Measurements from ENCODE around the gene KCTD19.

The KCTD19 gene

DNA sequence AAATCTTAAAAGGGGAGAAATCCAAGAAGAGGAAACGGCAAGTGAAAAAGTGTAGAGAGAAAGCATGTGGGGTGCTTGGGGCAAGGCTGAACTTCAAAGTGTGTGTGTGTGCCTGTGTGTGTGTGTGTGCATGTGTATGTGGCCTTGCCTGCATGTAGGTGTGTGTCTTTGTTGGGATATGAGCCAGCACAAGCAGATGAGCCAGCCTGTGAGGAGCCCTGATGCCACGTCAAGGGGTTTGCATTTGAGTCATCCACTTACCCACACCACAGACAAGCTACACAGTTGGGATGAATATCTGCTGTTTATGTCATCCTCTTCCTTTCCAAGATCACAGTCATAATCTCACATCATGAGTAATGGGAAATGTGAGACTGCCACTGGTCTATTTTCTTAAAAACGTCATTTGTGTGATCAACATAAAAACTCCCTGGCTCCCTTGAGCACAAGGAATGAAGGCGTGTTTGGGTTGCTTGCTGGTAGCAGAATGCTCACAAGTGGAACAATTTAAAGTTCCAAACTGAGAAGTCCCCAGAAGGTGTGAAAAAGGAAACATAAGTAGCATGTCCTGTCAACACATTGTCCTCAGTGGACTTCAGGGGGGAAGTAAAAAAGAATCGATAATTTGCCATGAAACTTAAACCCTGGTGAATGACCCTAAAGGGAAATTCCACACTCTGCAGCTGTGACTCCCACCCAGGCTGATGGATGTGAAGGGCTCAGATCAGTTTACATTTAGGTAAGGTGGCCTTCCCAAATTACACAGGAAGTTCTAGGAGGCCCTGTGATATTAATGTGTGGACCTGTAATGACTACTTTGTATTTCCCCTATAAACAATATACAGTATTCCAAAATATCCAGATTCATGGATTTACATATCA, 14.7 kb downstream of the KCTD19 start:
- DNase-seq (ENCODE audit: low spot score in 2 of 2), result no peak
- no peaks in the 10 kb centered on the region for H3K27me3 Mint-ChIP-seq
- no peak for ATAC-seq (replicated peaks; ENCODE audit: extremely low read depth, poor library complexity, severe bottlenecking)
- no peaks in the 10 kb centered on the region for H3K9me3 Mint-ChIP-seq
- no peak overlapping the region for H3K4me3 Mint-ChIP-seq
- no peak overlapping the region for H3K27ac Mint-ChIP-seq (ENCODE audit: low read depth)
- H3K36me3 Mint-ChIP-seq (ENCODE audit: insufficient read depth), result no peaks in the 10 kb centered on the region
- H3K4me1 Mint-ChIP-seq, result peaks cover 5% of the 10 kb centered on the region

DNA sequence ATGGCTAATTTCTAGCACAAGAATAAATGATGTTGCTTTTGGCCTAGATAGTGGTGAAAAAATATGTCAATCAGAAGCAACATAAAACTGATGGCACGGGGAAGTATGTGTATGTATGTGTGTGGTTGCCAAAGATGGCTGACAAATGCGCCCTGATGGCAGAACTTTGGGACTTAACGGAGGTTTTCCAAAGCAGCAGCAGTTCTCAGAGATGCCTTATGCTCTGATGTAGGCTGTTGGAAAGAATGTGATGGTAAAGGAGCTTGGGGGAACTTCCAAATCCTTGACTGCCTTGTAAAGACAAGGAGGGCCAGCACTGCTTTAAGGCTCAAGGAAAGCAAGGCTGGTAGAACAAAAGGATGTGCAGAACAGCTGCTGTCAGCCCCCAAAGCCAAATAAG, 16.0 kb downstream of the KCTD19 start:
- ATAC-seq (replicated peaks; ENCODE audit: extremely low read depth, poor library complexity, severe bottlenecking) (no peak), DNase-seq (ENCODE audit: low spot score in 2 of 2) (no peak)
- Mint-ChIP-seq H3K27ac (ENCODE audit: low read depth) (no peak overlapping the region), H3K36me3 (ENCODE audit: insufficient read depth) (no peaks in the 10 kb centered on the region), H3K4me1 (peaks cover 5% of the 10 kb centered on the region), H3K9me3 (no peaks in the 10 kb centered on the region), H3K27me3 (no peaks in the 10 kb centered on the region), H3K4me3 (no peak overlapping the region)

DNA sequence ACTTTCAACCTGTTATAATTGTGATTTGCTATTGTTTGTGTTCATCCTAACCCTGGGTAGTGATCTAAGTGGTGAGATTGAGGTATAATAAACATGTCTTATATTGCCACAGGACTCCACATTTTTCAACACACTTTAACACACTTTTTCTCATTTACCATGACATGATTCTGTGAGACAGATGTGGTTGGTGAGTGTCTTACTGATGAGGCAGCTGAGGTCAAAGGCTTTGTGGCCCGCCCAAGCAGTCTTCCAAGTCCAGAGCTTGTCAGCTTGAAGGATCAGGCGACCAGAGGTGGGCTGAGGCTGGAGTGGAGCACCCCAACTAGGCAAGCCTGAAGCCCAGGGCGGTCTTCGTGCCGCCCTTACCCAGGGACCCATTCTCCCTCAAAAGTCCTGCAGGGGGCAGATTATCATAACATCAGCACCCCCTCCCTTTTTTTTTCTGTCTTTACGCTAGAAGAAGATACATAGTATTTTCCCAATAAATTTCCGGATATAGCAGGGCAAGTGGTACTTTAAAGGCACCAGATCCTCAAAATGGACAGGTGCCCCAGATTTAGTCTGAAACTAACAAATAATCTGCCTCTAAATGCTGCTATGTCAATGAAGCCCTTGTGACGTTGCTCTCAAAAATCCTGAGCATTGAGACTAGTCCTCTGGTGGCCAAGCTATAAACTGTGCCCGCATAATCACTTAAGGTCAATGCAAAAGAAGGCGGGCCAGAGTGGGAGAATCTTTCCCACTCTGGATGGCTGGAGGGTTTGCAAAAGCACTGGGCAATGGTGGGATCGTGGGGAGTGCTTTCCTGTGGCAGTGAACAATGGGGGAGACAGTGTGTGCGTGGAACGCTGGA, 21.1 kb downstream of the KCTD19 start:
- DNase-seq (ENCODE audit: low spot score in 2 of 2) (no peak), ATAC-seq (replicated peaks; ENCODE audit: extremely low read depth, poor library complexity, severe bottlenecking) (no peak)
- Mint-ChIP-seq H3K4me3 (no peak overlapping the region), H3K36me3 (ENCODE audit: insufficient read depth) (no peaks in the 10 kb centered on the region), H3K9me3 (no peaks in the 10 kb centered on the region), H3K27me3 (peaks cover 8% of the 10 kb centered on the region), H3K27ac (ENCODE audit: low read depth) (no peak overlapping the region), H3K4me1 (no peaks in the 10 kb centered on the region)

DNA sequence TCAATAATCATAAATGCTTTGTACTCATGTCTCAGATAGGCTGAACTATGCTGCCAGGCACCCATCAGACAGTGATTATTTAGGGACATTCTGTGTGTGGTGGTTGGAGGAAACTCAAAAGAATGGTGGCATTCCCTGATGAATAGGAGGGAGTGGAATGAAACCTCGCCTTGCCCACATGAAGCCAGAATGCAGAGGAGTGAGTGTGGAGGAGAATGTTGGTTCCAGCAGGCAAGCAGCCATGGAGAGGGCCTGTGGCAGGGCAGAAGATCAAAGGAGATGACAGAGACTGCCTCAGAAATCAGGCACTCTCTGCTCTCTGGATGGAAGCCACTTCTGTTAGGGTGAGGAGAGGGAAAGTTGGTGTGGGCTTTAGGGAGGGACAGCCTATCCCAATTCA, 22.5 kb downstream of the KCTD19 start:
- Mint-ChIP-seq H3K27me3 (peaks cover 8% of the 10 kb centered on the region), H3K36me3 (ENCODE audit: insufficient read depth) (no peaks in the 10 kb centered on the region), H3K9me3 (no peaks in the 10 kb centered on the region), H3K4me1 (no peaks in the 10 kb centered on the region), H3K27ac (ENCODE audit: low read depth) (no peak overlapping the region), H3K4me3 (no peak overlapping the region)
- no peak for ATAC-seq (replicated peaks; ENCODE audit: extremely low read depth, poor library complexity, severe bottlenecking)
- DNase-seq (ENCODE audit: low spot score in 2 of 2), result no peak

DNA sequence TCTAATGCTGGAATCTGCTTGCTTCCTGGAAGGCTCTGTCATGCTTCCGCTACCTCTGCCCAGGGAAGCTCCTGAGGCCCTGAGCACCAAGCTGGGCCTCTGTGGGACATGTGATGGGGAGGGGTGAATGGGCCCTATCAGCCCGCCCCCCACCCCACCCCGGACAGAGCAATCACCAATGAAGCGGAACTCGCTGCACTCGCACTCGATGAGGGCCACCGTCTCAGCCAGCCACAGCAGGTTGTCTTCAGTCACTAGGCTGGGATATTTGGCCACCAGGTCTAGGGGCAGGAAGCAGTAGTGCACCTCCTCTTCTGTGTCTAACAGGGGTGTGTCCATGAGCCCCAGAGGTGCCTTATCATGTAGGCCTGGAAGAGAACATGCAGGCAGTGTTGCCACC, 23.6 kb downstream of the KCTD19 start:
- Mint-ChIP-seq H3K27me3 (peaks cover 8% of the 10 kb centered on the region), H3K9me3 (no peaks in the 10 kb centered on the region), H3K36me3 (ENCODE audit: insufficient read depth) (no peaks in the 10 kb centered on the region), H3K4me3 (no peak overlapping the region), H3K27ac (ENCODE audit: low read depth) (no peak overlapping the region), H3K4me1 (no peaks in the 10 kb centered on the region)
- DNase-seq (ENCODE audit: low spot score in 2 of 2) (no peak), ATAC-seq (replicated peaks; ENCODE audit: extremely low read depth, poor library complexity, severe bottlenecking) (no peak)

DNA sequence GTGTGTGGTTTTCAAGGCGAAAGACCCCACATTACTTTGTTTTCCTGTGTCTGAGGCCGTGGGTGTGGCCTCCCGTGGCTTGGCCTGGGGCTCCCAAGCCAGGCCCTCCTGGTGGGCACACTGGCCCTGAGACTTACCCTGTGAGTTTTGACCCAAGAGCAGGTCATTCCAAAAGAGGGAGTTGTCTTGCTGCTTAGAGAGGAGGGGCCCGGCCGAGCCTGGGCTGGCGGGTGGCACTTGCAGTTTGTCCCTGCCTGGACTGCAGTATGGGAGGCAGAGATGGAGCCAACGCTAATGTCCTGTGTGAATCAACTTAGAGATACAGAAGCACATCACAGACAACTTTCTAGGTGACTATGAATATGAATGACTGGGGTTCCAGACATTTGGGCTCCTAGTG, 24.5 kb downstream of the KCTD19 start:
- H3K27ac Mint-ChIP-seq (ENCODE audit: low read depth), result no peak overlapping the region
- ATAC-seq (replicated peaks; ENCODE audit: extremely low read depth, poor library complexity, severe bottlenecking) (no peak), DNase-seq (ENCODE audit: low spot score in 2 of 2) (no peak)
- H3K4me1 Mint-ChIP-seq, result no peaks in the 10 kb centered on the region
- H3K9me3 Mint-ChIP-seq, result no peaks in the 10 kb centered on the region
- H3K4me3 Mint-ChIP-seq, result no peak overlapping the region
- no peaks in the 10 kb centered on the region for H3K36me3 Mint-ChIP-seq (ENCODE audit: insufficient read depth)
- H3K27me3 Mint-ChIP-seq, result peaks cover 8% of the 10 kb centered on the region

DNA sequence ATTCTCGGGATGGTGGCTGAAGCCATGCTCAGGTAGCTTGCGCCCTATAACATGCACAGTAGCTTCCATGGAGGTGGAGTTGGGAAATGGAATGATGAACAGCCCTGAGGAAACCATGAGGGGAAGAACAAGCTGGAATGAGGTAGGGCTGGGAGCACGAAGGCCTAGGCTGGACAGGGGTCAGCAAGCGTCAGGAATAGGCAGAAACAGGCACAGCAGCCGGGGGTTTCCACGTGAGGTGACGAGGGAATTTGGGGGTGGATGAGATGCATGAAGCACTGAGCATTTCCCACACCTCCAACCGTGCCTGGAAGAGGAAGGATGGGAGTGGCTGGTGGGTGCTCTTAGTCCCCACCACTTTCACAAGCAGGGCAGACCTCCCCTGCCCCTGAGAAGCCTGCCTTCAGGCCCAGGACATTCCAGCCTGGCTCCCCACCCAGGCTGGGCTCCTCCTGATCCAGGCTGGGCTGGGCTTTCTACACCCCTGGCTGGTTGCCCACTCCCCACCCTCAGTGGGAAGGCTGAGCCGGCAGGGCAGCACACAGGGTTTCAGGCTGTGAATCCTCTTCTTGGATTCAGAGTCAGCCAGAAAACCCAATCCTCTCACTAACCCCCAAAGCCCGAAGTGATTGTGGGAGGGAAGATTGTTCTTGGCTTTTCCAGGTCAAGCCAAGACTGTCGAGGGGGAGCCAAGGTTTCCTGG, 25.3 kb downstream of the KCTD19 start:
- Mint-ChIP-seq H3K4me3 (no peak overlapping the region), H3K9me3 (no peaks in the 10 kb centered on the region), H3K27me3 (peaks cover 8% of the 10 kb centered on the region), H3K4me1 (no peaks in the 10 kb centered on the region), H3K36me3 (ENCODE audit: insufficient read depth) (no peaks in the 10 kb centered on the region), H3K27ac (ENCODE audit: low read depth) (no peak overlapping the region)
- no peak for ATAC-seq (replicated peaks; ENCODE audit: extremely low read depth, poor library complexity, severe bottlenecking)
- no peak for DNase-seq (ENCODE audit: low spot score in 2 of 2)

DNA sequence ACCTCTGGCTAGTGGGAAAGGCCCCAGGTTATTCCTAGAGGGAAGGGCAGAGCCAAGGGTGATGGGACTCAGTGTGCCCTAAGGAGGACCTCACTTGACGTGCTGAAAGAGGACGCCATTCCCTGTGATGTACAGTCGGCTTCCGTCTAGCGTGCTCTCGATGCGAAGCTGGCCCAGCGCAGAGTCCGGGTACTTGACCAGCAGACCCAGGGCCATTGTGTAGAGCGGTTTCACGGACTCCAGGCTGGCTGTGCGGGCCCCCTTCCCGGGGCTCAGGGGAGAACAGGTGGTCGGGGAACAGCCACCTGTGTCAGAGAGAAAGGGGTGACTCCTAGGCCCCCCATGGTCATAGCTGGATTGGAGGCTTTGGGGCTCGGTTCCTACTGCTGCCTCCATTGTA, 27.3 kb downstream of the KCTD19 start:
- H3K36me3 Mint-ChIP-seq (ENCODE audit: insufficient read depth), result no peaks in the 10 kb centered on the region
- no peak for DNase-seq (ENCODE audit: low spot score in 2 of 2)
- no peaks in the 10 kb centered on the region for H3K4me1 Mint-ChIP-seq
- H3K27me3 Mint-ChIP-seq, result peaks cover 8% of the 10 kb centered on the region
- no peaks in the 10 kb centered on the region for H3K9me3 Mint-ChIP-seq
- ATAC-seq (replicated peaks; ENCODE audit: extremely low read depth, poor library complexity, severe bottlenecking), result no peak
- no peak overlapping the region for H3K4me3 Mint-ChIP-seq
- H3K27ac Mint-ChIP-seq (ENCODE audit: low read depth), result no peak overlapping the region

DNA sequence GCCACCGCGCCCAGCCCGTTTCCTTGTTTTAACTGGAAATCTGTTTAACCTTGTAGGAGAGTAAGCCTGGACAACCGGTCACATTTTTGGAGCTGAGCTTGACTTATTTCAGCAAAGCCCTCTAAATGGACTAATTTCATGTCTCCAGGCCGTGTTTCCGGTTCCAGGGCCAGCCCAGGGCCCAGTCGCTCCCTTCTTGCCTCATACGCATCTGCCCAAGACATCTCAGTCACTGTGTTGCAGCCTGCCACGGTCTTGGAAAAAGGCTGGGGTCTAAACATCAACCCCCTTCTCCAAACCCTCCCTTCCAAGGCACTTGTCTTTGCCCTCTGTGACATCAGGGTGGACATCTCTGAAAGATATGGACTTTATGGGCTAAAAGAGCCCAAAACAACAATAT, 28.3 kb downstream of the KCTD19 start:
- no peaks in the 10 kb centered on the region for H3K9me3 Mint-ChIP-seq
- H3K27ac Mint-ChIP-seq (ENCODE audit: low read depth), result no peak overlapping the region
- H3K4me1 Mint-ChIP-seq, result no peaks in the 10 kb centered on the region
- ATAC-seq (replicated peaks; ENCODE audit: extremely low read depth, poor library complexity, severe bottlenecking) (no peak), DNase-seq (ENCODE audit: low spot score in 2 of 2) (no peak)
- no peak overlapping the region for H3K4me3 Mint-ChIP-seq
- H3K36me3 Mint-ChIP-seq (ENCODE audit: insufficient read depth), result no peaks in the 10 kb centered on the region
- peaks cover 8% of the 10 kb centered on the region for H3K27me3 Mint-ChIP-seq

DNA sequence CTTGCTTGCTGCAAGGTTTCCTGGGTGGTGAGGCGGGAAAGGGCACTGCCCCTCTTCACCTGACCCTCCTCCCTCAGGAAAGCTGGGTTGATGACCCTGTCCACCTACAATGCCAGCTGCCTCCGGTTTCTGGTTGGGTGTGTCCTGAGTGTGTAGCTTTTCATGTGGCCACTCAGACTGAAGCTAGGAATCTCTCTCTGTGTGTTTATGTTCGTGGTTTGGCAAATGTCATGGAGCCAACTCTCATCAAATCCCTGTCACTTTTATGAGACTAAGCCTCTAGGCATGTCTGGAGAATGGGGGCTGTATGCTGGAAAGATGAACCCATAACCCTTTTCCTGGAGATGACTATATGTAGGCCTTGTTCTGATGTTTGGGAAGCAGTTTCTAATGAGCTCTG, 30.1 kb downstream of the KCTD19 start:
- Mint-ChIP-seq H3K27me3 (peaks cover 8% of the 10 kb centered on the region), H3K4me3 (no peak overlapping the region), H3K4me1 (no peaks in the 10 kb centered on the region), H3K9me3 (no peaks in the 10 kb centered on the region), H3K27ac (ENCODE audit: low read depth) (no peak overlapping the region), H3K36me3 (ENCODE audit: insufficient read depth) (no peaks in the 10 kb centered on the region)
- DNase-seq (ENCODE audit: low spot score in 2 of 2), result no peak
- no peak for ATAC-seq (replicated peaks; ENCODE audit: extremely low read depth, poor library complexity, severe bottlenecking)

DNA sequence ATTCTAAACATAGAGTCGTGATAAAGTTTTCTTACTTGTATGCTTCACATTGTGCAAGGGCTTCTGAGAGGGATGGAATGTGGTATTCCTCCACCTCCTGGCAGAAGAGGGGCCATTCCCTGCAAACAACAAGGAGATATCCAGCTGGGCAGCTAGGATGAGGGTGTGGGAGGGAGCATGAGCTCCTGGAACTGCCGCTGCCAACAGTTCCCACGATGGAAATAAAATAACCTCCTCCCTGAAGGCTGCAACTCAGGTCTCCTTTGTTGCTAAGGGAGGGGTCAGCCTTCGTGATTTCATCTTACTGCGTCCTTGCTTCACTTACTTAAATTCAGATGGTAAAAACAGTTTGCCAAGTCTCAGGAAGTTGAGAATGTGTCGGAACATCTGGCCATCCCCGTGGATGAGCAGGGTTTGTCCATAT, 31.6 kb downstream of the KCTD19 start:
- peaks cover 9% of the 10 kb centered on the region for H3K4me1 Mint-ChIP-seq
- no peaks in the 10 kb centered on the region for H3K9me3 Mint-ChIP-seq
- H3K27ac Mint-ChIP-seq (ENCODE audit: low read depth), result no peak overlapping the region
- no peaks in the 10 kb centered on the region for H3K36me3 Mint-ChIP-seq (ENCODE audit: insufficient read depth)
- H3K4me3 Mint-ChIP-seq, result no peak overlapping the region
- DNase-seq (ENCODE audit: low spot score in 2 of 2), result no peak
- ATAC-seq (replicated peaks; ENCODE audit: extremely low read depth, poor library complexity, severe bottlenecking), result no peak
- H3K27me3 Mint-ChIP-seq, result no peaks in the 10 kb centered on the region

DNA sequence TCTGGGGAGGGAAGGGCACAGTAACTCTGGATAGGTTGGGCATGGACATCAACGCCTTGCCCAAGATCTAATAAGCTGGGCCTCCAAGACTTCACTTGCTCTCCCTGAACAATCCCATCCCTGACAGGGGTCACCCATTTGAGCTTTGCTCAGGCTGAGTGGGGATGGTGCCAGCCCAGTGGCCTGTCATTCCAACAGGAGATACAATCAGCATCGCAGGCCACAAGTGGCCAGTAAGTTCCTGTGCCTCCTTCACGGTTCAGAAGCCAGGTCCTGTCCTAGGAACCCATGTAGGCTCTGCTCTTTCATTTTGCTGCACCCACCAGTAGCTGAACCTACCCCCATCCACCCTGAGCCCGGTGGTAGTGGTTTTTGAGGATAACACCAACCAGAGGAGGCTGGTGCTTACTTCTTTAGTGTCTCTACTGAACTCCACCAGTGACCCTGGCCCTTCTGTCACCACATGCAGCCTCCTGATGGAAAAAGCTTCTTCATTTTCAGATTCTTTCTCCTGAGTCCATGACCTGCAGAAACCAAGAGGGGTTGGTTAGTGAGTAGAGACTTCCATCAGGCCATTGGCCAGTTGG, 32.3 kb downstream of the KCTD19 start:
- ATAC-seq (replicated peaks; ENCODE audit: extremely low read depth, poor library complexity, severe bottlenecking) (no peak), DNase-seq (ENCODE audit: low spot score in 2 of 2) (no peak)
- Mint-ChIP-seq H3K36me3 (ENCODE audit: insufficient read depth) (no peaks in the 10 kb centered on the region), H3K27ac (ENCODE audit: low read depth) (no peak overlapping the region), H3K27me3 (no peaks in the 10 kb centered on the region), H3K4me3 (no peak overlapping the region), H3K9me3 (no peaks in the 10 kb centered on the region), H3K4me1 (peaks cover 16% of the 10 kb centered on the region)
